ENCODE results near the gene CENPL. TPM values are rescaled to one million over a fixed set of nuclear protein-coding genes. Genes with fewer than 3 reads are reported as not detected.
"Not testable (repeated sequence)": the region's sequence is repeated elsewhere in the genome, so short reads cannot be mapped to it uniquely, and the experiment has no call there.

CENPL gene
- total RNA-seq, 1 donor = 5.2 TPM

GRCh38 chr1:173802961-173803360 lies 21.7 kb downstream of the CENPL start:
- Histone ChIP-seq H3K4me3 (ENCODE audit: low read length) (no peak overlapping the region), H3K4me1 (ENCODE audit: insufficient read depth, low read length) (no peaks in the 10 kb centered on the region), H3K27me3 (ENCODE audit: insufficient read depth, low read length) (no peaks in the 10 kb centered on the region), H3K9me3 (ENCODE audit: low read depth, low read length) (no peaks in the 10 kb centered on the region)

- H3K4me3 ChIP-seq (ENCODE audit: low read length); H3K9me3 ChIP-seq (ENCODE audit: low read depth, low read length); H3K27me3 ChIP-seq (ENCODE audit: insufficient read depth, low read length); H3K4me1 ChIP-seq (ENCODE audit: insufficient read depth, low read length): not testable (repeated sequence)
Measured at GRCh38 chr1:173799995-173800394, 24.7 kb downstream of the CENPL start.

- Histone ChIP-seq H3K4me3 (ENCODE audit: low read length) (no peak overlapping the region), H3K27me3 (ENCODE audit: insufficient read depth, low read length) (no peaks in the 10 kb centered on the region), H3K9me3 (ENCODE audit: low read depth, low read length) (no peaks in the 10 kb centered on the region), H3K4me1 (ENCODE audit: insufficient read depth, low read length) (no peaks in the 10 kb centered on the region)
Measured at GRCh38 chr1:173798078-173798477, 26.6 kb downstream of the CENPL start.

DNA sequence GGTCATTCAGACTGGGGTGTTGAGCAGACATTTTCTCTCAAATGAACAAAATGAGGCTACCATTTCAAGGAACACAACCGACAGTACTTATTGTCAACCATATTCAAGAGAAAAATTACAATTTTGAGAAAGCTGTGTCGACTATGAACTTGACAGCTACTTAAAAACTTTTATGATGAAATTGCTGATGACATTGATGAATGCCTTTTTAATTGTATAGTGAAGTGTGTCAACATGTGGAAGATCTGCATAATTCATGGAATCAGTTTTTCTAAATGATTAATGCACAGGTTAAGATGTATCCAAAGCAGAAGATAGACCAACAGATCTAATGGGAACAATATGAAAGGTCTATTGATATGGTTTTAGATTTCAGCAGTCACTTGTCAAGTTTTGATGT lies 34.8 kb downstream of the CENPL start:
- no peaks in the 10 kb centered on the region for H3K27me3 ChIP-seq (ENCODE audit: insufficient read depth, low read length)
- H3K9me3 ChIP-seq (ENCODE audit: low read depth, low read length) = no peaks in the 10 kb centered on the region
- H3K4me3 ChIP-seq (ENCODE audit: low read length) = no peak overlapping the region
- H3K4me1 ChIP-seq (ENCODE audit: insufficient read depth, low read length) = no peaks in the 10 kb centered on the region

DNA sequence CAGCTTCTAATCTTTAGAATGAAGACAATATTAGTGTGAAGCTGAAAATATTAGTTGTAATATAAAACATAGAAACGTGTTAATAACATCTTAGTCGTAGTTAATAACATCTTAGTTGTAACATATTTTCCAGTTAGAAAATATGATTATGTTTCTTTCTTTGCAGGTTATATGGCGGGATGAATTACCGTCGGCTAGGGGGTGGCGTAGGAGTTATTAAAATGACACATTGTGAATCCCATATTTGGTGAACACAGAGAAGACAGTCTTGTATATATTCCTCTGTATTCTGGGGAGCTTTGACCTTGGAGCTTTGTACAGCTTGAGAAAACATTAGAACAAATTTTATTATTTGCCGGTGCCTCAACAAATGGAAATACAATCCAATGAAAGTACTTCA lies 39.7 kb downstream of the CENPL start:
- Histone ChIP-seq H3K27me3 (ENCODE audit: insufficient read depth, low read length) (no peaks in the 10 kb centered on the region), H3K4me1 (ENCODE audit: insufficient read depth, low read length) (no peaks in the 10 kb centered on the region), H3K9me3 (ENCODE audit: low read depth, low read length) (no peaks in the 10 kb centered on the region), H3K4me3 (ENCODE audit: low read length) (no peak overlapping the region)

DNA sequence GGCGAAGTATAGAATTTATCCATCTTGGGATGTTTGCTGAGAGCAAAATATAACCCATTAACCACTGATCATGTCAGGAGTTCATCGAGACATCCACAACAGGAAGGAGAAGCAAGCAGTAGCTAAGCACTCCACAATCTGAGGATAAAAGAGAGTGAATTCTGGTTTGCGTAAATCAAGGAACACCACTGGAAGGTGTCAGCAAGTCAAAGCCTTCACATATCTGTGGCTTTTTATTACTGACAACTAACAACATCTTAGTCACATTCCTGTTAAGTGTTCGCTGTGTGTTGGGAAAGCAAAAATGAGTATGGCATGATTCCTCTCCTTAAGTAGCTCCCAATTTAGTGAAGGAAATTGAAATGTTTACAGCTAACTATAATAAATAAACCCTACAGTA lies 44.7 kb downstream of the CENPL start:
- H3K4me3 ChIP-seq (ENCODE audit: low read length) = no peak overlapping the region
- H3K4me1 ChIP-seq (ENCODE audit: insufficient read depth, low read length) = no peaks in the 10 kb centered on the region
- H3K9me3 ChIP-seq (ENCODE audit: low read depth, low read length) = no peaks in the 10 kb centered on the region
- no peaks in the 10 kb centered on the region for H3K27me3 ChIP-seq (ENCODE audit: insufficient read depth, low read length)

GRCh38 chr1:173775578-173776226 lies 49.0 kb downstream of the CENPL start:
- Histone ChIP-seq H3K4me3 (ENCODE audit: low read length) (no peak overlapping the region), H3K27me3 (ENCODE audit: insufficient read depth, low read length) (no peaks in the 10 kb centered on the region), H3K9me3 (ENCODE audit: low read depth, low read length) (no peaks in the 10 kb centered on the region), H3K4me1 (ENCODE audit: insufficient read depth, low read length) (no peaks in the 10 kb centered on the region)

GRCh38 chr1:173771560-173771959 lies 53.1 kb downstream of the CENPL start:
- Histone ChIP-seq H3K4me3 (ENCODE audit: low read length) (no peak overlapping the region), H3K27me3 (ENCODE audit: insufficient read depth, low read length) (no peaks in the 10 kb centered on the region), H3K9me3 (ENCODE audit: low read depth, low read length) (no peaks in the 10 kb centered on the region), H3K4me1 (ENCODE audit: insufficient read depth, low read length) (no peaks in the 10 kb centered on the region)

DNA sequence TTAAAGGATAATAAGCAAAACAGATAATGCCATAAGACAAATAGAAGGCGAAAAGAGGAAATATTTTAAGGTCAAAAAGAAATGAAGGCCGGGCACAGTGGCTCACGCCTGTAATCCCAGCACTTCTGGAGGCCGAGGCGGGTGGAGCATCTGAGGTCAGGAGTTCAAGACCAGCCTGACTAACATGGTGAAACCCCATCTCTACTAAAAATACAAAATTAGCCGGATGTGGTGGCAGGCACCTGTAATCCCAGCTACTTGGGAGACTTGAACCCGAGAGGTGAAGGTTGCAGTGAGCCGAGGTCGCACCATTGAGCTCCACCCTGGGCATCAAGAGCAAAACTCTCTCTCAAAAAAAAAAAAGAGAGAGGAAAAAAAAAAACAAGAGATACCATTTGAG lies 54.4 kb downstream of the CENPL start:
- H3K4me1 ChIP-seq (ENCODE audit: insufficient read depth, low read length); H3K9me3 ChIP-seq (ENCODE audit: low read depth, low read length); H3K27me3 ChIP-seq (ENCODE audit: insufficient read depth, low read length); H3K4me3 ChIP-seq (ENCODE audit: low read length): not testable (repeated sequence)

DNA sequence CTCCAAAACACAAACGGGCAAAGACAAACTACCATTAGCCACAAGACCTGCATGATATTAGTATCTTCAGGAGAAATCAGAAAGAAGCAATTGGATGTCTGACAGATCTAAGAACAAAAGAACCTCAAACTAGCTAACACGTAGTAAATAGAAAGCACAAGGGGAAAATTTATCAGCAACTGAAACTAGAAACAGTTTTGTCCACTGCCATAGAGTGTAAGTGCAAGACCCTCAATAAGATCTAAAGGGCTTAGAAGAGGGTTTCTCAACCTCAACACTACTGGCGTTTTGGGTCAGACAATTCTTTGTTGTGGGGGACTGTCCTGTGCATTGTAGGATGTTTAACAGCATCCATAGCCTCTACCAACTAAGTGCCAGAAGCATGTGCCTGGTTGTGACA lies 55.9 kb downstream of the CENPL start:
- no peaks in the 10 kb centered on the region for H3K4me1 ChIP-seq (ENCODE audit: insufficient read depth, low read length)
- H3K27me3 ChIP-seq (ENCODE audit: insufficient read depth, low read length) = no peaks in the 10 kb centered on the region
- H3K9me3 ChIP-seq (ENCODE audit: low read depth, low read length) = no peaks in the 10 kb centered on the region
- no peak overlapping the region for H3K4me3 ChIP-seq (ENCODE audit: low read length)

GRCh38 chr1:173768206-173768605 lies 56.5 kb downstream of the CENPL start:
- Histone ChIP-seq H3K27me3 (ENCODE audit: insufficient read depth, low read length) (no peaks in the 10 kb centered on the region), H3K9me3 (ENCODE audit: low read depth, low read length) (no peaks in the 10 kb centered on the region), H3K4me3 (ENCODE audit: low read length) (no peak overlapping the region), H3K4me1 (ENCODE audit: insufficient read depth, low read length) (no peaks in the 10 kb centered on the region)

DNA sequence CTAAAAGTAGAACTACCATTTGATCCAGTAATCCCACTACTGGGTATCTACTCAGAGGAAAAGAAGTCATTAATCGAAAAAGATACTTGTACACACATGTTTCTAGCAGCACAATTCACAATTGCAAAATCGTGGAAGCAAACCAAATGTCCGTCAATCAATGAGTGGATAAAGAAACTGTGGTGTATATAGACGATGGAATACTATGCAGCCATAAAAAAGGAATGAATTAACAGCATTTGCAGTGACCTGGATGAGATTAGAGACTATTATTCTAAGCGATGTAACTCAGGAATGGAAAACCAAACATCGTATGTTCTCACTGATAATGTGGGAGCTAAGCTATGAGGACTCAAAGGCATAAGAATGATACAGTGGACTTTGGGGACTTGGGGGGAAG lies 60.4 kb downstream of the CENPL start:
- H3K4me1 ChIP-seq (ENCODE audit: insufficient read depth, low read length); H3K9me3 ChIP-seq (ENCODE audit: low read depth, low read length); H3K27me3 ChIP-seq (ENCODE audit: insufficient read depth, low read length); H3K4me3 ChIP-seq (ENCODE audit: low read length): not testable (repeated sequence)

DNA sequence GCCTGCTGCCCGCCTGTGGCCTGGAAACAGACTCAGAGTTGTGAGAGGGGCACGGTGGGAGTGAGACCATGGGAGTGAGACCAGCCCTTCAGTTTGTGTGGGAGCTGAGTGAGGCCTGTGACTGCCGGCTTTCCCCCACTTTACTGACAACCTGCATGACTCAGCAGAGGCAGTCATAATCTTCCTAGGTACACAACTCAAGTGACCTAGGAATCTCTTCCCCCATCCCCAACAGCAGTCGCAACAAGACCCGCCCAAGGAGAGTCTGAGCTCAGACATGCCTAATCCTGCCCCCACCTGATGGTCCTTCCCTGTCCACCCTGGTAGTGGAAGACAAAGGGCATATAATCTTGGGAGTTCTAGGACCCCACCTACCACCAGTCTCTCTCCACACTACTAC lies 65.7 kb downstream of the CENPL start:
- H3K9me3 ChIP-seq (ENCODE audit: low read depth, low read length) = no peaks in the 10 kb centered on the region
- no peaks in the 10 kb centered on the region for H3K27me3 ChIP-seq (ENCODE audit: insufficient read depth, low read length)

GRCh38 chr1:173758110-173758509 lies 66.6 kb downstream of the CENPL start:
- Histone ChIP-seq H3K9me3 (ENCODE audit: low read depth, low read length) (no peaks in the 10 kb centered on the region), H3K4me3 (ENCODE audit: low read length) (no peak overlapping the region), H3K4me1 (ENCODE audit: insufficient read depth, low read length) (no peaks in the 10 kb centered on the region), H3K27me3 (ENCODE audit: insufficient read depth, low read length) (no peaks in the 10 kb centered on the region)

More for the DNA sequence above, 65.7 kb downstream of the CENPL start:
- Histone ChIP-seq H3K4me1 (ENCODE audit: insufficient read depth, low read length) (no peaks in the 10 kb centered on the region), H3K4me3 (ENCODE audit: low read length) (no peak overlapping the region)

DNA sequence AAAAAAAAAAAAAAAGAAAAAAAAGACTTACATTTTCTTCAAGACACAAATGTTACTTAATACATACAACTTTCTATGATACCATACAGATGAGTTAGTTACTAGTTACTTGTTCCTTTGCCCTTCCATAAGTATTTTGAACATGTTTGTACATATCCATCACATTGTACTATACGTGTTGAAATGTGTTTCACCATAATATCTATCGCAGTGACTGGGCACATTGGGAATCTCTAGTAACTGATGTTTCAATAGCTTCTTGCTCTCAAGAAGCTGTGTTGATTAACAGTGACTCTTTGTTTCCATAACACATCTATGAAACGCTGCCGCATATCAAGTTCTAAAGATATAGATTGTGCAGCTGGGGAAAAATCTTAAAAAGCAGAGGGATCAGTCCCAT lies 67.0 kb downstream of the CENPL start:
- Histone ChIP-seq H3K4me1 (ENCODE audit: insufficient read depth, low read length) (no peaks in the 10 kb centered on the region), H3K27me3 (ENCODE audit: insufficient read depth, low read length) (no peaks in the 10 kb centered on the region), H3K4me3 (ENCODE audit: low read length) (no peak overlapping the region), H3K9me3 (ENCODE audit: low read depth, low read length) (no peaks in the 10 kb centered on the region)

DNA sequence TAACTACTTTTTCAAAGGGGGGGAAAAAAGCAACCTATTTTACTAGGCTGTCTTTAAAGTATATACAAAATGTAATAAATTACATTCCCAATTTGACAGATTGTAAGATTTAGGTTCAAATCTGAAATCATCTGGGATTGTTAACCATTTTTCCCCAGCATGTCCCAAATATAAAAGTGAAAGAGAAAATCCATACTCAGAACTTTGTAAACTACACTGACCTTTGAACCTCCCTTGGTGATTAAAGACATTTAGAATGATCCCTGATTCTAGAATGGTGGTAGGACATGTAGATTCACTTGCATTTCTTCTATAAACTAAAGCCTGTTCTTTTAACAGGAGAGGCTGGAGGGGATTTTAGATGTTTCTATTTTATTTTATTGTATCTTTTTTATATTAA lies 70.9 kb downstream of the CENPL start:
- Histone ChIP-seq H3K4me1 (ENCODE audit: insufficient read depth, low read length) (no peaks in the 10 kb centered on the region), H3K27me3 (ENCODE audit: insufficient read depth, low read length) (no peaks in the 10 kb centered on the region), H3K9me3 (ENCODE audit: low read depth, low read length) (no peaks in the 10 kb centered on the region), H3K4me3 (ENCODE audit: low read length) (no peak overlapping the region)

Data from mononuclear cell (primary cell).